Activated CD8-positive, alpha-beta memory T cell treated with anti-CD3 and anti-CD28 coated beads, Interleukin-2, amount 10 ng/mL, durations not matched to agents 7 days and 5 days (primary cell): Measurements from ENCODE around the gene MACROD2. TPM values are rescaled to one million over a fixed set of nuclear protein-coding genes. Genes with fewer than 3 reads are reported as not detected.

Experiments used
- ATAC-seq: fragments of 150-1000 bp; cut with Tn5 transposase; one replicate; pipeline ENCODE4 v1.10.0; 2021; ENCODE audit warnings: moderate library complexity
- CTCF ChIA-PET: fragments of 350-600 bp; sonication (Branson Sonifier 250); formaldehyde crosslinking; loops from one replicate; lab custom pipeline; 2021; ENCODE audit warnings: antibody characterized with exemption; lab: Charles Lee
- DNase-seq: peaks from one replicate; pipeline ENCODE4 v3.0.0-alpha.2; 2020
- H3K27ac Mint-ChIP-seq: one replicate; pipeline ENCODE4 v1.8.0; 2021; ENCODE audit warnings: mild to moderate bottlenecking, mixed read lengths
- H3K27me3 Mint-ChIP-seq: one replicate; pipeline ENCODE4 v1.8.0; 2021; ENCODE audit warnings: mixed read lengths
- H3K36me3 Mint-ChIP-seq: one replicate; pipeline ENCODE4 v1.8.0; 2021; ENCODE audit warnings: mild to moderate bottlenecking, mixed read lengths
- H3K4me1 Mint-ChIP-seq: one replicate; pipeline ENCODE4 v1.8.0; 2021; ENCODE audit warnings: mixed read lengths
- H3K4me3 Mint-ChIP-seq: one replicate; pipeline ENCODE4 v1.8.0; 2021; ENCODE audit warnings: mild to moderate bottlenecking, moderate library complexity, mixed read lengths
- H3K9me3 Mint-ChIP-seq: one replicate; pipeline ENCODE4 v1.8.0; 2022; ENCODE audit warnings: low read depth, mixed read lengths
- total RNA-seq, 2 experiments: library from RNA; stranded (reverse); gene quantifications; one replicate each; pipeline ENCODE4 v1.2.3, GENCODE V29; 2021

MACROD2 gene
- total RNA-seq, 2 experiments from 2014 or later, result not detected

GRCh38 chr20:15616626-15617025 lies 1621.3 kb downstream of the MACROD2 start:
- no peak for ATAC-seq
- CTCF ChIA-PET, result no interaction called here
- Mint-ChIP-seq H3K9me3 (peaks cover 4% of the 10 kb centered on the region), H3K4me3 (no peak overlapping the region), H3K4me1 (no peaks in the 10 kb centered on the region), H3K36me3 (no peaks in the 10 kb centered on the region), H3K27me3 (no peaks in the 10 kb centered on the region), H3K27ac (no peak overlapping the region)
- DNase-seq, result no peak

DNA sequence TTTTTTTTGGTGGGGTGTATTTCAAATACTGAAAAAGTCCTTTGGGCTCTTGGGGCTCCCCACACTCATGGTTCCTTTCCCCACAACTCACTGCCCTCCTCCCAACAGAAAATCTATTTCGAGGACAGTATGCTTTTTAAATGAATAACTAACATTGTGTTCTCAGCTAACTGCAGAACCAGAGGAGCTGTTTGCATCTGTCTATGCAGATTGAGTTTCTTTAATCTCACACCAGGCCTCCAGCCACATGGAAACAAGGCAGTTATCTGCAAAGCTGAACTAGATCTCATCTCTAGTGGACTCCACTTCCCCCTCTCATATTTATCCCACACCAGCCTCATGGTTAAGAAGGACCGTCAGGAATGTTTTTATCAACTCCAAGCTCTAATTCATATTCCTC lies 1622.8 kb downstream of the MACROD2 start:
- CTCF ChIA-PET, result no interaction called here
- peaks cover 7% of the 10 kb centered on the region for H3K9me3 Mint-ChIP-seq
- H3K36me3 Mint-ChIP-seq, result no peaks in the 10 kb centered on the region
- ATAC-seq, result no peak
- no peak overlapping the region for H3K27ac Mint-ChIP-seq
- H3K4me1 Mint-ChIP-seq, result no peaks in the 10 kb centered on the region
- H3K27me3 Mint-ChIP-seq, result no peaks in the 10 kb centered on the region
- no peak for DNase-seq
- no peak overlapping the region for H3K4me3 Mint-ChIP-seq

DNA sequence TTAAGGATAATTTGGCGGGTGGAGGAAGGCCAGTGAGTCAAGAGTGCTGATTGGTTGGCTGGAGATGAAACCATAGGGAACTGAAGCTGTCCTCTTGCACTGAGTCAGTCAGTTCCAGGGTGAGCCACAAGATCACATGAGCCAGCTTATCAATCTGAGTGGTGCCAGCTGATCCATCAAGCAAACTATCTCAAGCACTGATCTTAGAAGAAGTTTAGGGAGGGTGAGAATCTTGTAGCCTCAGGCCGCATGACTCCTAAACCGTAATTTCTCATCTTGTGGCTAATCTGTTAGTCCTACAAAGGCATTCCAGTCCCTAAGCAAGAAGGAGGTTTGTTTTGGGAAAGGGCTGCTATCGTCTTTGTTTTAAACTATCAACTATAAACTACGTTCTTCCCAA lies 1623.6 kb downstream of the MACROD2 start:
- no peaks in the 10 kb centered on the region for H3K4me1 Mint-ChIP-seq
- H3K4me3 Mint-ChIP-seq, result no peak overlapping the region
- no peak for DNase-seq
- no peak overlapping the region for H3K27ac Mint-ChIP-seq
- no peaks in the 10 kb centered on the region for H3K27me3 Mint-ChIP-seq
- ATAC-seq, result no peak
- no peaks in the 10 kb centered on the region for H3K36me3 Mint-ChIP-seq
- H3K9me3 Mint-ChIP-seq, result peaks cover 7% of the 10 kb centered on the region
- CTCF ChIA-PET, result no interaction called here

DNA sequence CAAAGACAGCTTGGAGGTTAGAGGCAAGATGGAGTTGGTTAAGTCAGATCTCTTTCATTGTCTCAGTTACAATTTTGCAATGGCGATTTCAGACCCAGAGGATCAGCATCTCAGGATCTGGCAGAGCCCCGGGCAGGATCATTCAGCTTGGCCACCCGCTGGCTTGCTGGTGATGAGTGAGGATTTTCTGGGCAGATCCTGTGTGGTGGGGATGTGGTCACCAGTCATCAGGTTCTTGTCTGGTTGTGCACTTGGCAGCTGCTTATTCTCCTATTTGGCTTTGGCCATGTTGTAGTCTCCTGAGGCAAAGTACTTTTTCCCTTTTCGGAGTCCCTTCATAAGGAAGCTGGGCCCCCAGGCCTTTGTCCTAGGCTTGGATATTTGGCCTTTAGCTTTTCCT lies 1624.0 kb downstream of the MACROD2 start:
- H3K9me3 Mint-ChIP-seq, result peaks cover 9% of the 10 kb centered on the region
- H3K4me1 Mint-ChIP-seq, result no peaks in the 10 kb centered on the region
- H3K4me3 Mint-ChIP-seq, result no peak overlapping the region
- no peak overlapping the region for H3K27ac Mint-ChIP-seq
- no peaks in the 10 kb centered on the region for H3K36me3 Mint-ChIP-seq
- ATAC-seq, result no peak
- no peaks in the 10 kb centered on the region for H3K27me3 Mint-ChIP-seq
- CTCF ChIA-PET, result no interaction called here
- DNase-seq, result no peak

GRCh38 chr20:15619816-15620215 lies 1624.5 kb downstream of the MACROD2 start:
- Mint-ChIP-seq H3K4me1 (no peaks in the 10 kb centered on the region), H3K27ac (no peak overlapping the region), H3K9me3 (peaks cover 9% of the 10 kb centered on the region), H3K27me3 (no peaks in the 10 kb centered on the region), H3K36me3 (no peaks in the 10 kb centered on the region), H3K4me3 (no peak overlapping the region)
- no peak for ATAC-seq
- CTCF ChIA-PET, result no interaction called here
- no peak for DNase-seq

DNA sequence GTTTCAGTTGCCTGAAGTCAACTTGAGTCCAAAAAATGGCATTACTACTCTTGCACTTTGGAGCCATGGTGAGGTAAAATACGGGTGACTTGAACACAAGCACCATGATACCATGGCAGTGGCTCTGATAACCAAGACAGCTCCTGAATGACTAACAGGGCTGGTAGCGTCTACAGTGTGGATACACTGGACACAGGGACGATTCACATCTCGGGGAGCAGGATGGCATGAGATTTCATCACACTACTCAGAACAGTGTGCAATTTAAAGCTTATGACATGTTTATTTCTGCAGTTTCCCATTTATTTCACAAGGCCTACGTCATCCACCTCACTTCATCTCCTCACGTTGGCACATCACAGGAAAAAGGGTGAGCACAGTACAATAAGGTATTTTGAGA lies 1627.1 kb downstream of the MACROD2 start:
- Mint-ChIP-seq H3K4me1 (no peaks in the 10 kb centered on the region), H3K36me3 (no peaks in the 10 kb centered on the region), H3K27me3 (no peaks in the 10 kb centered on the region), H3K9me3 (peaks cover 10% of the 10 kb centered on the region), H3K4me3 (no peak overlapping the region), H3K27ac (no peak overlapping the region)
- CTCF ChIA-PET, result no interaction called here
- DNase-seq, result no peak
- ATAC-seq, result no peak

- Mint-ChIP-seq H3K4me3 (no peak overlapping the region), H3K9me3 (peaks cover 10% of the 10 kb centered on the region), H3K27me3 (no peaks in the 10 kb centered on the region), H3K4me1 (no peaks in the 10 kb centered on the region), H3K27ac (no peak overlapping the region), H3K36me3 (no peaks in the 10 kb centered on the region)
- ATAC-seq (no peak), DNase-seq (no peak)
- CTCF ChIA-PET, result no interaction called here
These were observed 1627.9 kb downstream of the MACROD2 start for GRCh38 chr20:15623215-15623614.

DNA sequence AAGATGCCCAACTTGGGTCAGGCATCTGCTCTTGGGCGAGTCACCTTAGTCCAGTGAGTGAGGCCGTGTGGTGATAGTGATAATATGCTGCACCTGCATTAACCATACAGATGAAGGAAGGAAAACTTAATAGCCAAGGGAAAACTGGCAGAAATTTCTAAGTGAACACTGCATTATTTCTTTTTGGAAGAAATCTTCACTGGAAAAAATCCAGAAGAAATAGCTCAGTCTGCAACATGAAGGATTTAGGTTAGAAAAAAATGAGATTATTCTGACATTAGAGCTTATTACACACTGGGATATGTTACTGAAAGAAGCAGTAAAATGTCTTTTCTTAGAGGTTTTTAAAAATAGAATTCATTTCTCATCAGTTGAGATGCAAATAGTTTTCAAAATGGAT lies 1630.7 kb downstream of the MACROD2 start:
- CTCF ChIA-PET, result no interaction called here
- H3K9me3 Mint-ChIP-seq, result peaks cover 14% of the 10 kb centered on the region
- no peaks in the 10 kb centered on the region for H3K27me3 Mint-ChIP-seq
- H3K4me1 Mint-ChIP-seq, result no peaks in the 10 kb centered on the region
- no peak for ATAC-seq
- DNase-seq, result no peak
- H3K36me3 Mint-ChIP-seq, result no peaks in the 10 kb centered on the region
- no peak overlapping the region for H3K27ac Mint-ChIP-seq
- H3K4me3 Mint-ChIP-seq, result no peak overlapping the region

DNA sequence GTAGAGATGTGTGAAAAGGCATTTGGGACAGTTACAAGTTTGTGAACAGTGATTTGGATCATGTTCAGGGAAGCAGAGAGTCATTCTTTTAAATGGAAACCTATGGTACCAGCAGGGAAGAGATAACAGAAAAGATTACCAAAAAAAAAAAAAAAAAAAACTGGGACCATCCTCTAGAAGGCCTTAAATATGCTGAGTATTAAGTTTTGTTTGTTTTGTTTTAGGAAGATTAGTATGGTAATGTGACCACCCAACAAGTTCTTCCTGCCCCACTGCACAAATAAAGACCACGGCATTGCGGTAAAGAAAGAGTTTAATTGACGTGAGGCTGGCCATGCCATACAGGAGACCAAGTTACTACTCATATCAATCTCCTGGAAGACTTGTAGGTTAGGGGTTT lies 1631.8 kb downstream of the MACROD2 start:
- no peak overlapping the region for H3K4me3 Mint-ChIP-seq
- CTCF ChIA-PET, result no interaction called here
- H3K36me3 Mint-ChIP-seq, result no peaks in the 10 kb centered on the region
- H3K27me3 Mint-ChIP-seq, result no peaks in the 10 kb centered on the region
- DNase-seq, result no peak
- no peaks in the 10 kb centered on the region for H3K4me1 Mint-ChIP-seq
- H3K27ac Mint-ChIP-seq, result no peak overlapping the region
- no peak for ATAC-seq
- peaks cover 9% of the 10 kb centered on the region for H3K9me3 Mint-ChIP-seq

- ATAC-seq (no peak), DNase-seq (no peak)
- Mint-ChIP-seq H3K4me3 (no peak overlapping the region), H3K27ac (no peak overlapping the region), H3K27me3 (no peaks in the 10 kb centered on the region), H3K4me1 (no peaks in the 10 kb centered on the region), H3K36me3 (no peaks in the 10 kb centered on the region), H3K9me3 (peaks cover 9% of the 10 kb centered on the region)
- CTCF ChIA-PET, result no interaction called here
These were observed 1632.2 kb downstream of the MACROD2 start for GRCh38 chr20:15627501-15627903.

- no peak overlapping the region for H3K4me3 Mint-ChIP-seq
- H3K27ac Mint-ChIP-seq, result no peak overlapping the region
- H3K4me1 Mint-ChIP-seq, result no peaks in the 10 kb centered on the region
- H3K36me3 Mint-ChIP-seq, result no peaks in the 10 kb centered on the region
- no peaks in the 10 kb centered on the region for H3K27me3 Mint-ChIP-seq
- ATAC-seq (no peak), DNase-seq (no peak)
- peaks cover 9% of the 10 kb centered on the region for H3K9me3 Mint-ChIP-seq
- CTCF ChIA-PET, result no interaction called here
These were observed 1633.6 kb downstream of the MACROD2 start for GRCh38 chr20:15628851-15629353.

GRCh38 chr20:15630360-15630759 lies 1635.0 kb downstream of the MACROD2 start:
- Mint-ChIP-seq H3K27me3 (no peaks in the 10 kb centered on the region), H3K27ac (no peak overlapping the region), H3K9me3 (peaks cover 8% of the 10 kb centered on the region), H3K4me3 (no peak overlapping the region), H3K36me3 (no peaks in the 10 kb centered on the region), H3K4me1 (no peaks in the 10 kb centered on the region)
- CTCF ChIA-PET, result no interaction called here
- no peak for ATAC-seq
- DNase-seq, result no peak

- H3K27me3 Mint-ChIP-seq, result no peaks in the 10 kb centered on the region
- peaks cover 6% of the 10 kb centered on the region for H3K9me3 Mint-ChIP-seq
- H3K4me1 Mint-ChIP-seq, result no peaks in the 10 kb centered on the region
- DNase-seq (no peak), ATAC-seq (no peak)
- CTCF ChIA-PET, result no interaction called here
- H3K27ac Mint-ChIP-seq, result no peak overlapping the region
- H3K36me3 Mint-ChIP-seq, result no peaks in the 10 kb centered on the region
- H3K4me3 Mint-ChIP-seq, result no peak overlapping the region
These were observed 1637.4 kb downstream of the MACROD2 start for GRCh38 chr20:15632680-15633079.

DNA sequence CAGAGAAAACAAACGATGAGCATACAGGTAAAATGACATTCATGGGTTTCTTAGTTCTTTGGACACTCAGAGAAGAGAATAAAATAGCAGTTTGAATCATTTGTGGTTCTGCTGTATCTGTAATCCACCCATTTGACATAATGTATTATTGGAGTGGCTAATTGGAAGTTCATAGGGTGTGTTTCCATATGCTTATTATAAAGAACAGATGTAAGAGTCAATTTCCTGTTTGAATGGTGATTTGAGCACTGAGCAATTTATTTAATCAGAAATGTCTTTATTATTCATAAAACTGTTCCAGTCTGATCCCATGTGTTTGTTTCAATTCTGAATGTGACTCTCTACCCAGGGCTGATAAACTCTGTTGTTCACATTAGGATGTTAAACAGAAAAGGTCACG lies 1638.8 kb downstream of the MACROD2 start:
- Mint-ChIP-seq H3K27ac (no peak overlapping the region), H3K36me3 (no peaks in the 10 kb centered on the region), H3K4me3 (no peak overlapping the region), H3K4me1 (no peaks in the 10 kb centered on the region), H3K27me3 (no peaks in the 10 kb centered on the region), H3K9me3 (peaks cover 6% of the 10 kb centered on the region)
- no peak for ATAC-seq
- DNase-seq, result no peak
- CTCF ChIA-PET, result no interaction called here

DNA sequence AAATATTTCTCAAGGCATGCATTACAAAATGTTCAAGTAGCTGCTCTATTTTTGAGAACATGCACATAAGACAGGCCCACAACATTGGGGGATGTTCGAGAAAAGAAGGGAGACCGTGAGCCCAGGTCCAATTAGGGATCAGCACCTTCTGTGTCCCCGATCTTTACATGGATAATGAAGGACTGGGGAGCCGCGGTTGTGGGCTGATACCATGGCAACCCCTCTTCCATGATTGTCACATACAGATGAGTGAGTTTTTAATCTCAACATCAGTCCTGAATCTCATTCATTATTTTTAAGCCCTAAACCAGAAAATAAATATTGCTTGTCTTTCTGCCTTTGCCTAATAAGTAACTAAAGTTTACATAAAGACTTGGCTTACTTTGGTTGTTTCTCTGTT lies 1642.2 kb downstream of the MACROD2 start:
- Mint-ChIP-seq H3K27me3 (no peaks in the 10 kb centered on the region), H3K4me3 (no peak overlapping the region), H3K4me1 (no peaks in the 10 kb centered on the region), H3K27ac (no peak overlapping the region), H3K9me3 (peaks cover 5% of the 10 kb centered on the region), H3K36me3 (no peaks in the 10 kb centered on the region)
- ATAC-seq (no peak), DNase-seq (no peak)
- CTCF ChIA-PET, result no interaction called here
